Motor neuron (in vitro differentiated cells): ENCODE results near the gene PLA2G4B. TPM values are rescaled to one million over a fixed set of nuclear protein-coding genes. Genes with fewer than 3 reads are reported as not detected.
A peak's percentile ranks its signal among the peaks of the same experiment; 100 is the strongest.

ENCODE experiments used
- ATAC-seq, 8 experiments: fragments of 200-7000 bp; cut with Tn5 transposase; replicated peaks in 6 of 8; 2 replicates each; pipeline ENCODE4 v1.8.0; 2021; ENCODE audit warnings: mild to moderate bottlenecking in 8 of 8, moderate library complexity in 8 of 8
- H3K27ac ChIP-seq, 2 donors: fragments of 250-450 bp; sonication (Bioruptor Pico); 2 replicates each; pipeline ENCODE4 v1.9.0; 2021; ENCODE audit warnings: antibody characterized with exemption in 2 of 2, mild to moderate bottlenecking in 2 of 2, moderate library complexity in 1 of 2
- H3K4me1 ChIP-seq, 2 donors: fragments of 250-450 bp; sonication (Bioruptor Pico); replicated peaks in 1 of 2; 2 replicates each; pipeline ENCODE4 v1.6.1; 2021; ENCODE audit warnings: antibody characterized with exemption in 2 of 2, mild to moderate bottlenecking in 2 of 2, moderate library complexity in 1 of 2
- H3K4me3 ChIP-seq, 5 donors: fragments of 250-450 bp; sonication (Bioruptor Pico); 2 replicates each; pipeline ENCODE4 v1.9.0; 2021; ENCODE audit warnings: antibody characterized with exemption in 5 of 5, mild to moderate bottlenecking in 5 of 5, moderate library complexity in 4 of 5
- WGBS, 10 experiments: fragments of 450-650 bp; shearing (Covaris generic); methylation state at CpG; one replicate each; pipeline ENCODE4 v1.0.0; 2022; 5-methylcytosine and 5-hydroxymethylcytosine counted together
- in situ Hi-C, 9 experiments: fragments of 400-800 bp; cut with MboI; loops; one replicate each; pipeline ENCODE4 v1.15.0; 2021; ENCODE audit warnings: low sequenced_read_pairs in 9 of 9, low pct_unique_long_range_greater_than_20kb in 2 of 9; ENCODE audit not compliant: unreplicated experiment in 9 of 9
- total RNA-seq, 8 experiments: library from RNA; unstranded; fragments of 300-600 nt; gene quantifications; 2 replicates each; pipeline versions ENCODE4 v1.2.3 to v1.2.4, GENCODE V29; 2022

The PLA2G4B gene
- total RNA-seq, 8 experiments from 2014 or later, result 1.1 to 7.7 (median 3.6) TPM

DNA sequence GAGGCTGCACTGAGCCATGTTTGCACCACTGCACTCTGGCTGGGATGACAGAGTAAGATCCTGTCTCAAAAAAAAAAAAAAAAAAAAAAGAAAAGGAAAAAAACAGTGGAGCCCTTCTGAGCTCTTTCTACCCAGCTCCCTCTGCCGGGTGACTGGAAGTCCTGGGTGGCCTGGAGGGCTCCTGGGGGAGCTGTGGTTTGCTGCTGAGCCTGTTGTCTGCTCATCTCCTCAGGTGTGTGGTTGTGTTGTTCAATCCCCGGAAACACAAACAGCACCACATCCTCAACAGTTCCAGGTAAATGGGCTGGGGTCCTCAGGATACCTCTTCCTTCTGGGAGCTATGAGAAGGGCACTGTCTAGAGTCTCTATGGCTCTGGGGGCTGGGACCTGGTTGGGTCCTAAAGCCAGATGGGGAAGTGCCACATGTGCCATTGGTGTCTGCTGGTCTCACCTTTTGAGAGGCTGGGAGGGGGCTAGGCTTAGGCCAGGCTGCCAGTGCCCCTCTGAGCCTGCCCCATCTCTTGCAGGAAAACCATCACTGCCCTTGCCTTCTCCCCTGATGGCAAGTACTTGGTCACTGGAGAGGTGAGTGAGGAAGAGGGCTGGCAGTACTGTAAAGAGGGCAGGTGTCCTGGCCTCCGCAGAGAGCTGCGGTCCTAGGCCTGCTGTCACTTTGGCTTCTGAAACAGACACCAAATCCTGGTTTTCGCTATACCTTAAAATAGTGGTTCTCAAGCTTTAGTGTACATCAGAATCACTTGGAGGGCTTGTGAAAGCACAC is 27.8 kb upstream of the PLA2G4B start:
- WGBS, 10 experiments, result 75 to 100% (median 91%) methylated on average over 1 to 4 of the region's 5 CpGs; no CpG with 5 or more reads in 6 of the 10 experiments
- Histone ChIP-seq H3K4me1 (no peaks in the 10 kb centered on the region), H3K4me3 (no peak overlapping the region), H3K27ac (no peak overlapping the region)
- ATAC-seq, result peak in 7 of 8 experiments; percentile 18 to 50 (median 40)
- in situ Hi-C loops, result loop anchor here in 5 of 9 experiments (10.0 to 25.0 kb wide), 2 partner anchors 249 to 256 kb away; partner anchors contain the start of gene TYRO3 (in 5 of the 5)

DNA sequence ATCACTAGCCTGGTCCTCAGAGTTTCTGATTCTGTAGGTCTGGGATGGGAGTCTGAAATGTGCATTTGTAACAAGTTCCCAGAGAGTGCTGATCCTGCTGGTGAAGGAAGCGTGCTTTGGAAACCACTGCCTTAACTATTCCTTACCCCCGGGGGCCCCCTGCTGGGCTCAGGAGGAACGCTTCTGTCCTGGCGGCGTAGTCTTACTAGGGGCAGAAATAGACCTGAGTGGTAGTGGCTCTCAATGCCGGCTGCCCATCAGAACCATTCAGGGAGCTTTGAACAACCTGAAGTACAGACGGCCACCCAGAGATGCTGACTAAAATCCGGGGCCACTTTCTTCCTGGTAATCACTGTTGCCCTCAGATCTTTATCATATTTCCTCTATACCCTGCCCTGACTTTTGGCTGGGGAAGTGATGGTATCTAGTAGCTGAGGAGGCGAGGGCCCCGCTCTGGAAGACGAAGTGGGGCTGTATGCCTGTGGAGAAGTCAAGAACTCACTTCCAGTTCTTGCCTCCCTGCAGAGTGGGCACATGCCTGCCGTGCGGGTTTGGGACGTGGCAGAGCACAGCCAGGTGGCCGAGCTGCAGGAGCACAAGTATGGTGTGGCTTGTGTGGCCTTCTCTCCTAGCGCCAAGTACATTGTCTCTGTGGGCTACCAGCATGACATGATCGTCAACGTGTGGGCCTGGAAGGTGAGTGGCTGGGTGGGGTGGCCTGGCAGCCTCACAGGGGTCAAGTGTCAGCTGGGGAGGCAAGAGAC is 27.0 kb upstream of the PLA2G4B start:
- in situ Hi-C loops, result loop anchor here in 5 of 9 experiments (10.0 to 25.0 kb wide), 2 partner anchors 249 to 257 kb away; partner anchors contain the start of gene TYRO3 (in 5 of the 5)
- Histone ChIP-seq H3K4me3 (no peak overlapping the region), H3K4me1 (no peaks in the 10 kb centered on the region), H3K27ac (no peak overlapping the region)
- WGBS, 10 experiments, result 0 to 100% (median 56%) methylated on average over 1 to 7 of the region's 18 CpGs; no CpG with 5 or more reads in 2 of the 10 experiments
- ATAC-seq, result peak; percentile 93 to 98 (median 97)

DNA sequence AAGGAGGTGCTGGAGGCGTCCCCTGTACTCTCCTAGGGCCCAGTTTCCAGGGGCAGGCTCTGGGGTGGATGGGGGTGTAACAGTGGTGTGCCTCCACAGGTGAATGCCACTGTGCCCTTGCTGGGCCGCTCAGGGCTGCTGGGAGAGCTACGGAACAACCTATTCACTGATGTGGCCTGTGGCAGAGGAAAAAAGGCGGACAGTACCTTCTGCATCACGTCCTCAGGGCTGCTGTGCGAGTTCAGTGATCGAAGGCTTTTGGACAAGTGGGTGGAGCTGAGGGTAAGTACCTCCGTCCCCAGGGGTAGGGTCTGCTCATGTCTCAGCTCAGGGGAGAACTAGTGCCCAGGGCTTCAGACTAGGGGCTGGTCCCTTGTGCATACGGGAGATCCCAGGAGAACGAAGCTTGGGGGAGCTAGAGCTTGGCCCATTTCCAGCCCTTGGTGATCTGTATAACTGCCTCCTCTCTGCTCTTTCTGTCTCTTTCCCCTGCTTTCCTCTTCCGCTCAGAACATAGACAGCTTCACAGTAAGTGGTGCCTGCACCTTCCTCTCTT is 25.7 kb upstream of the PLA2G4B start:
- in situ Hi-C loops, result loop anchor here in 5 of 9 experiments (10.0 to 25.0 kb wide), 2 partner anchors 251 to 258 kb away; partner anchors contain the start of gene TYRO3 (in 5 of the 5)
- 83 to 100% (median 96%) methylated on average over 1 to 7 of the region's 11 CpGs; no CpG with 5 or more reads in 2 of the 10 experiments for WGBS, 10 experiments
- Histone ChIP-seq H3K4me1 (no peaks in the 10 kb centered on the region), H3K27ac (no peak overlapping the region), H3K4me3 (no peak overlapping the region)
- ATAC-seq, result no peak

DNA sequence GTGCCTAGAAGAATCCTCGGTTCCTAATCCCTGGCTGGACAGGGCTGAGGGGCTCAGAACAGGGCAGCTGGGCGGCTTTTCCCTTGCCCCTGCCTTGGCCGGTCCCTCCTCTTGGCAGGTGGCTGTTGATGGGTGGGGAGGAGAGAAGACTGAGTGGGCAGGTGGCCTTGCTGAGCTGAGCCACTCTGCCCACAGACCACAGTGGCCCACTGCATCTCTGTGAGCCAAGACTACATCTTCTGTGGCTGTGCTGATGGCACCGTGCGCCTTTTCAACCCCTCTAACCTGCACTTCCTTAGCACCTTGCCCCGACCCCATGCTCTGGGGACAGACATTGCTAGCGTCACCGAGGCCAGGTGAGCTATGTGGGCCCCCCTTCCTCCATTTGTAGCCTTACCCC is 25.2 kb upstream of the PLA2G4B start:
- Histone ChIP-seq H3K4me3 (no peak overlapping the region), H3K27ac (no peak overlapping the region), H3K4me1 (no peaks in the 10 kb centered on the region)
- in situ Hi-C loops, result loop anchor here in 5 of 9 experiments (10.0 to 25.0 kb wide), 2 partner anchors 251 to 259 kb away; partner anchors contain the start of gene TYRO3 (in 5 of the 5)
- 40 to 100% (median 78%) methylated on average over 1 to 5 of the region's 8 CpGs; no CpG with 5 or more reads in 4 of the 10 experiments for WGBS, 10 experiments
- ATAC-seq, result no peak

DNA sequence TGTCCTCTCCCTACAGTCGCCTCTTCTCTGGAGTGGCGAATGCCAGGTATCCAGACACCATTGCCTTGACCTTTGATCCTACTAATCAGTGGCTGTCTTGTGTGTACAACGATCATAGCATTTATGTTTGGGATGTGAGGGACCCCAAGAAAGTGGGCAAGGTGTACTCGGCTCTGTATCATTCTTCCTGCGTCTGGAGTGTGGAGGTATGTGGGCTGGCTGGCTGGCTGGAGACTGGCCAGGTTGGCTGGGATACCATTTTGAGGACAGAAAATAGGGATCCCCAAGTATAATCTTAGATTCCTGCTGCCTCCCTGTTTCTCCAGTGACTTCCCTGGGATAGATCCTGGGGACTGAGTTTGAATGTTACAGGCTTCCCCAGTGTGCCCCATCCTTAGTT is 24.1 kb upstream of the PLA2G4B start:
- Histone ChIP-seq H3K27ac (no peak overlapping the region), H3K4me1 (no peaks in the 10 kb centered on the region), H3K4me3 (no peak overlapping the region)
- ATAC-seq, result no peak
- 57 to 100% (median 90%) methylated on average over 1 to 4 of the region's 5 CpGs; no CpG with 5 or more reads in 2 of the 10 experiments for WGBS, 10 experiments
- in situ Hi-C loops, result loop anchor here in 5 of 9 experiments (10.0 to 25.0 kb wide), 2 partner anchors 252 to 260 kb away; partner anchors contain the start of gene TYRO3 (in 5 of the 5)

DNA sequence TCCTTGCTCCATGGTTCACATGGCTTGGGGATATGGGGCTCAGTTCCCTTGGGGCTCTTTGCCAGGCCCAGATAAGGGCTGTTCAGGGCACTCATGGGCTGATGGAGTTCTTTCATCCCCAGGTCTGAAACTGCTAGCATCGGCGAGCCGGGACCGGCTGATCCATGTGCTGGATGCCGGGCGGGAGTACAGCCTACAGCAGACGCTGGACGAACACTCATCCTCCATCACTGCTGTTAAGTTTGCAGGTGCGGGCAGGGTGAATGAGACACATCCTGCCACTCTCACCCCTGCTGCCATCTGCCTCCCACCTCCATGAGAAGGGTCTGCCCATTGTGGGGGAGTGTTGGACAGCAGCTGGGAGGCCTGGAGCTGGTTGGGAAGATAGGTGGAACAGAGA is 21.9 kb upstream of the PLA2G4B start:
- Histone ChIP-seq H3K4me1 (no peaks in the 10 kb centered on the region), H3K4me3 (no peak overlapping the region), H3K27ac (no peak overlapping the region)
- no peak for ATAC-seq
- 80 to 100% (median 93%) methylated on average over 3 to 9 of the region's 9 CpGs; no CpG with 5 or more reads in 6 of the 10 experiments for WGBS, 10 experiments
- in situ Hi-C loops, result loop anchor here in 5 of 9 experiments (10.0 to 25.0 kb wide), 2 partner anchors 254 to 262 kb away; partner anchors contain the start of gene TYRO3 (in 5 of the 5)

DNA sequence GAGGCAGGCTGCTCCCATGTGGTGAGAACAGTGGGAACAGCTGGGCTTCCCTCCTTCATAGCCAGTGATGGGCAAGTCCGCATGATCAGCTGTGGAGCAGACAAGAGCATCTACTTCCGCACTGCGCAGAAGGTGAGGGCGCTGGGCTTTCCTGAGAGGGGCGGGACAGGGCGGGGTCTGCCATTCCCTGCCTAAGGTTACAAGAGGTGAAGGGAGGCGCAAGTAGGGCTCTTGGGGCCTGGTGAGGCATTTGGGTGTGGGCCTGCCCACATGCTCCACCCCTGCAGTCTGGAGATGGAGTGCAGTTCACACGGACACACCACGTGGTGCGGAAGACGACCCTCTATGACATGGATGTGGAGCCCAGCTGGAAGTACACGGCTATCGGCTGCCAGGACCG is 21.3 kb upstream of the PLA2G4B start:
- Histone ChIP-seq H3K4me1 (no peaks in the 10 kb centered on the region), H3K27ac (no peak overlapping the region), H3K4me3 (no peak overlapping the region)
- ATAC-seq, result no peak
- in situ Hi-C loops, result loop anchor here in 5 of 9 experiments (10.0 to 25.0 kb wide), 2 partner anchors 255 to 263 kb away; partner anchors contain the start of gene TYRO3 (in 5 of the 5)
- 60 to 100% (median 82%) methylated on average over 1 to 7 of the region's 14 CpGs; no CpG with 5 or more reads in 6 of the 10 experiments for WGBS, 10 experiments

DNA sequence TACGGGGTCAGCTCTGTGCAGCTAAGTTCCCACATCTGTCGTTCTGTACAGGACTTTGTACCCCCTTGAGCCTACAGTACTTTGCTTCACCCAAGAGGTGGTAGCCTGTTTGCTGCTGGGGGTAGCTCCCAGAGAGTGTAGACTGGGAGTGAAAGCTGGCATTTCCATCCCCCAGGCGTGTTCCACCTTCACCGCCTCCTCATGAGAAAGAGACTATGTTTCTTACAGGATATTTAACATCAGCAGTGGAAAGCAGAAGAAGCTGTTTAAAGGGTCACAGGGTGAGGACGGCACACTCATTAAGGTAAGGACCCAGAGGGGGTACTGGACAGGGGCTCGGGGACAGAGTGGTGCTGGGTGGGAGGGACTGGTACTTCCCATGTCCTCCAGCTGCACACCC is 20.9 kb upstream of the PLA2G4B start:
- in situ Hi-C loops, result loop anchor here in 5 of 9 experiments (10.0 to 25.0 kb wide), 2 partner anchors 255 to 263 kb away; partner anchors contain the start of gene TYRO3 (in 5 of the 5)
- no peak overlapping the region for H3K27ac ChIP-seq
- no peak overlapping the region for H3K4me3 ChIP-seq
- WGBS, 10 experiments, result 42% methylated on average over 2 of the region's 6 CpGs; no CpG with 5 or more reads in 9 of the 10 experiments
- H3K4me1 ChIP-seq, result no peaks in the 10 kb centered on the region
- ATAC-seq, result no peak

DNA sequence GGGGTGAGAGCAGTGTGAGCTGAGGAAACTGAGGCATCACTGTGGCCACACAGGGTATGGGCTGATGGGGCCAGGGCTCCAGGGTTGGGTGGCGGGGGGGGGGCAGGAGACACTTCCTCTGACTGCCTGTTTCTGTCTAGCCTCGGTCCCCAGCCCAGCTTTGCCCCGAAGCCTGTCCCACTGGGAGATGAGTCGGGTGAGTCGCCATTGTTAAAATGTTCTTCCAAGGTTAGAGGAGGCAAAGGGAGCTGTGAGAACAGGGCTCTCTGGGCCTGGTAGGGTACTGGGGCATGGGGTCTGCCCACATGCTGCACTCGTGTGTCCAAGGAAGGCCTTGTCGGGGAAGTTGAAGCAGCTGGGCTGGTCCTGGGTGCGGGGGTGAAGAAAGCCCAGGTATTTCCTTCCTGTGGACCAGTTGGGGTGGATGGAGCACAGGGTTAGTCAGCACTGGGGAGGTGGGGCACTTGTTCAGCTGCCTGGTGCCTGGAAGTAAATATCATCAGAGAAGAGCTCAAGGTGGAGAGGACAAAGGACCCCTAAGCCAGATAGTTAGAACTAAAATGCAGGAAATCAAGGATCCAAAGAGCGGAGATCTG is 19.1 kb upstream of the PLA2G4B start:
- ATAC-seq, result no peak
- in situ Hi-C loops, result loop anchor here in 5 of 9 experiments (10.0 to 25.0 kb wide), 2 partner anchors 257 to 265 kb away; partner anchors contain the start of gene TYRO3 (in 5 of the 5)
- WGBS, 10 experiments, result 83 to 100% (median 88%) methylated on average over 1 to 4 of the region's 9 CpGs; no CpG with 5 or more reads in 5 of the 10 experiments
- H3K4me1 ChIP-seq, result no peaks in the 10 kb centered on the region
- no peak overlapping the region for H3K4me3 ChIP-seq
- H3K27ac ChIP-seq, result no peak overlapping the region

DNA sequence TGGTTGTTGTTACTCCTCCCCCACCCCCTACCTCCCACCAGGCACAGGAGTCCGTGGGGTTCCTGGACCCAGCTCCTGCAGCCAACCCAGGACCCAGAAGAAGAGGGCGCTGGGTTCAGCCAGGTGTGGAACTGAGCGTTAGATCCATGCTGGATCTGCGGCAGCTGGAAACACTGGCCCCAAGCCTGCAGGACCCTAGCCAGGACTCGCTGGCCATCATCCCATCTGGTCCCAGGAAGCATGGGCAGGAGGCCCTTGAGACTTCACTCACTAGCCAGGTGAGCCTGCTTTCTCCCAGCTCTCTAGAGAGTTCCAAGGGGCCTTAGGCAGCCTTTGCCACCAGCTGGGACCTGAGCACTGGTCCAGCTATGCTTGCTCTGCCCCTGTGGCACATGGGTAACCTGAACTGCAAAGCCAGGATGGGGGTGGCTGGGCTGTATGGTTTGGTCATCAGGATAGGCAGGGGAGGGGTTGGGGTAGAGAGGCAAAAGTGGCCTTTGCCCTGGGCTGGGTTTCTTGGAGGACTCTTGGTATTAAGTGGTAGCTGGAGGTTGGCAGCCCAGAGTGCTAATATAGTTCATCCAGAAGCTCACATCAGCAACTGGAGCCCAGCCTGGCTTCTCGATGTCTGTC is 17.7 kb upstream of the PLA2G4B start:
- ATAC-seq, result no peak
- Histone ChIP-seq H3K4me1 (no peaks in the 10 kb centered on the region), H3K27ac (no peak overlapping the region), H3K4me3 (no peak overlapping the region)
- WGBS, 10 experiments, result 40 to 100% (median 86%) methylated on average over 1 to 3 of the region's 6 CpGs; no CpG with 5 or more reads in 5 of the 10 experiments
- in situ Hi-C loops, result loop anchor here in 4 of 9 experiments (25.0 kb wide), 1 partner anchor 259 kb away; the partner anchor contains the start of gene TYRO3 (in 4 of the 4)

DNA sequence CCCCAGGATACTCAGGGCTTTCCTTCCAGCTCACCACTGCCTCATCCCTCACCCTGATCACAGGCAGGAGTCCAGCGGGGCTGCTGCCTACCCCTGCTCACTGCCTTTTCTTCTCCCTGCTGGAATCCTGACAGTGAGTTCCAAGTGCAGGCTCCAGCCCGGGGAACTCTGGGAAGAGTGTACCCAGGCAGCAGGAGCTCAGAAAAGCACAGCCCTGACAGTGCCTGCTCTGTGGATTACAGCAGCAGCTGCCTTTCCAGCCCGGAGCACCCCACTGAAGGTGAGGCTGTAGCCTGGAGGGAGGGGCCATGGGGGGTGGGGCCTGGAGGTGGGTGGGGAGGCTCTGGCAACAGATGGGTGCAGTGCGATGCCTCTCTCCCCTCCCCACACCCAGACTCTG is 16.8 kb upstream of the PLA2G4B start:
- no peak for ATAC-seq
- Histone ChIP-seq H3K27ac (no peak overlapping the region), H3K4me1 (no peaks in the 10 kb centered on the region), H3K4me3 (no peak overlapping the region)
- WGBS, 10 experiments, result no CpG with 5 or more reads among the region's 4 CpGs
- in situ Hi-C loops, result loop anchor here in 4 of 9 experiments (25.0 kb wide), 1 partner anchor 260 kb away; the partner anchor contains the start of gene TYRO3 (in 4 of the 4)
